Breast epithelium (tissue), 4 donors: ENCODE data around the gene ILDR1. TPM values are rescaled to one million over a fixed set of nuclear protein-coding genes. Genes with fewer than 3 reads are reported as not detected.
A peak's percentile ranks its signal among the peaks of the same experiment; 100 is the strongest.
"Not testable (repeated sequence)": the region's sequence is repeated elsewhere in the genome, so short reads cannot be mapped to it uniquely, and the experiment has no call there.

Source experiments
- DNase-seq, 2 donors: peaks; one replicate each; pipeline ENCODE4 v3.0.0-alpha.2; 2019; ENCODE audit warnings: low spot score in 2 of 2
- H3K27ac ChIP-seq, 2 donors: fragments of 200-600 bp; sonication (generic) in 1 of 2; one replicate each; pipeline ENCODE4 v1.5.1; 2016 to 2019; ENCODE audit warnings: mild to moderate bottlenecking in 1 of 2
- H3K27me3 ChIP-seq, 2 donors: fragments of 200-600 bp; sonication (generic) in 1 of 2; one replicate each; pipeline versions ENCODE4 v1.5.1 to v1.6.0; 2017 to 2019; ENCODE audit warnings: control low read depth in 1 of 2, mild to moderate bottlenecking in 1 of 2
- H3K36me3 ChIP-seq: fragments of 200-600 bp; one replicate; pipeline ENCODE4 v1.5.1; 2019
- H3K4me1 ChIP-seq, 2 donors: fragments of 200-600 bp; sonication (generic); one replicate each; pipeline ENCODE4 v1.5.1; 2016 to 2019; ENCODE audit warnings: control low read depth in 1 of 2
- H3K4me3 ChIP-seq, 3 donors: fragments of 200-600 bp; sonication (generic); 1 replicate in 2 of 3; 2 replicates in 1 of 3; pipeline ENCODE4 v1.5.1; 2016 to 2019; ENCODE audit warnings: mild to moderate bottlenecking in 3 of 3, moderate library complexity in 2 of 3
- H3K9me3 ChIP-seq, 2 donors: fragments of 200-600 bp; sonication (generic) in 1 of 2; one replicate each; pipeline ENCODE4 v1.5.1; 2016 to 2019; ENCODE audit warnings: control low read depth in 1 of 2
- CTCF ChIP-seq, 3 donors: fragments of 450-650 bp; IDR thresholded peaks; one replicate each; pipeline ENCODE4 v1.5.1; 2016 to 2017; ENCODE audit warnings: antibody characterized with exemption in 3 of 3, mild to moderate bottlenecking in 3 of 3, moderate library complexity in 3 of 3
- POLR2A ChIP-seq: fragments of 450-650 bp; IDR thresholded peaks from one replicate; pipeline ENCODE4 v1.6.1; 2016; ENCODE audit warnings: antibody characterized with exemption, mild to moderate bottlenecking, moderate library complexity
- POLR2AphosphoS5 ChIP-seq, 3 donors: sonication (generic); formaldehyde crosslinking; IDR thresholded peaks; one replicate each; pipeline ENCODE4 v1.6.1; 2017; ENCODE audit warnings: antibody characterized with exemption in 3 of 3
- intact Hi-C: fragments of 100-400 bp; cut with DNase I; formaldehyde crosslinking; loops from one replicate; pipeline ENCODE4 v1.15.1; 2023; ENCODE audit warnings: low total_unique reads
- total RNA-seq, 3 donors: library from RNA; depleted of rRNA; stranded (reverse); fragments of >200 nt; gene quantifications; one replicate each; pipeline ENCODE4 v1.1.0, GENCODE V29; 2016

The ILDR1 gene
- total RNA-seq, 3 donors from 2014 or later = 3.3 to 5.9 TPM; not detected in 1

GRCh38 chr3:122055215-122055614, 33.2 kb upstream of the ILDR1 start, which contains the start of gene CD86:
Gene CD86, plus strand, starts transcription at chr3:122055362. Its CDS starts 128 bp downstream, at chr3:122055490.
- Histone ChIP-seq H3K4me3 (peak within 1 kb of the TSS in 2 of 3 donors; percentile 4 to 24), H3K27ac (no peak within 1 kb of the TSS), H3K27me3 (no peaks in the 10 kb centered on the region), H3K36me3 (no peaks in the 10 kb centered on the region), H3K4me1 (no peaks in the 10 kb centered on the region), H3K9me3 (no peaks in the 10 kb centered on the region)
- TF ChIP-seq POLR2A (no peak), POLR2AphosphoS5 (IDR thresholded peaks at IDR 0.05) (no peak), CTCF (IDR thresholded peaks at IDR 0.05) (no peak)
- intact Hi-C loops = no loop called here
- DNase-seq = no peak

- Histone ChIP-seq H3K27ac (no peak overlapping the region), H3K36me3 (no peaks in the 10 kb centered on the region), H3K27me3 (no peaks in the 10 kb centered on the region), H3K4me3 (no peak overlapping the region), H3K9me3 (no peaks in the 10 kb centered on the region), H3K4me1 (no peaks in the 10 kb centered on the region)
- intact Hi-C loops = no loop called here
- DNase-seq = no peak
- TF ChIP-seq CTCF (IDR thresholded peaks at IDR 0.05) (no peak), POLR2A (no peak), POLR2AphosphoS5 (IDR thresholded peaks at IDR 0.05) (no peak)
Observed at GRCh38 chr3:122052968-122053367, 30.9 kb upstream of the ILDR1 start.

- DNase-seq, H3K4me3 ChIP-seq, H3K4me1 ChIP-seq, intact Hi-C loops, H3K27ac ChIP-seq, H3K9me3 ChIP-seq, H3K27me3 ChIP-seq, H3K36me3 ChIP-seq: not testable (repeated sequence)
Observed at GRCh38 chr3:122047773-122048172, 25.7 kb upstream of the ILDR1 start.

GRCh38 chr3:122047296-122047695, 25.2 kb upstream of the ILDR1 start:
- H3K27ac ChIP-seq, H3K4me1 ChIP-seq, H3K4me3 ChIP-seq, H3K36me3 ChIP-seq, intact Hi-C loops, H3K9me3 ChIP-seq, DNase-seq, H3K27me3 ChIP-seq: not testable (repeated sequence)

- Histone ChIP-seq H3K36me3 (no peaks in the 10 kb centered on the region), H3K9me3 (peaks cover 9% of the 10 kb centered on the region in 2 donors), H3K27ac (no peak overlapping the region), H3K27me3 (no peaks in the 10 kb centered on the region), H3K4me1 (no peaks in the 10 kb centered on the region), H3K4me3 (no peak overlapping the region)
- intact Hi-C loops = no loop called here
- no peak for DNase-seq
- TF ChIP-seq POLR2AphosphoS5 (IDR thresholded peaks at IDR 0.05) = no peak
- no peak for TF ChIP-seq POLR2A
- no peak for TF ChIP-seq CTCF (IDR thresholded peaks at IDR 0.05)
Observed at GRCh38 chr3:122033023-122033422, 11.0 kb upstream of the ILDR1 start.

GRCh38 chr3:122032531-122032930, 10.5 kb upstream of the ILDR1 start:
- no peaks in the 10 kb centered on the region for H3K4me1 ChIP-seq

More at GRCh38 chr3:122032531-122032930, 10.5 kb upstream of the ILDR1 start:
- Histone ChIP-seq H3K4me3 (no peak overlapping the region), H3K9me3 (peaks cover 9% of the 10 kb centered on the region in 2 donors), H3K27me3 (no peaks in the 10 kb centered on the region), H3K36me3 (no peaks in the 10 kb centered on the region), H3K27ac (no peak overlapping the region)
- no peak for DNase-seq
- TF ChIP-seq POLR2A = no peak
- TF ChIP-seq POLR2AphosphoS5 (IDR thresholded peaks at IDR 0.05) = no peak
- no peak for TF ChIP-seq CTCF (IDR thresholded peaks at IDR 0.05)
- intact Hi-C loops = no loop called here
